Natural killer cell (primary cell): Measurements from ENCODE around the gene INTS1. TPM values are rescaled to one million over a fixed set of nuclear protein-coding genes. Genes with fewer than 3 reads are reported as not detected.
A peak's percentile ranks its signal among the peaks of the same experiment; 100 is the strongest.

Source experiments
- ATAC-seq, 3 donors: fragments of 150-1000 bp in 2 of 3; fragments of 200-7000 bp in 1 of 3; cut with Tn5 transposase; 1 replicate in 1 of 3; 2 replicates in 2 of 3; pipeline ENCODE4 v1.10.0; 2021; ENCODE audit warnings: mild to moderate bottlenecking in 2 of 3, moderate library complexity in 2 of 3
- DNase-seq, 2 donors: peaks; one replicate each; pipeline versions ENCODE4 v3.0.0 to v3.0.0-alpha.2; 2013 to 2021; ENCODE audit warnings: mixed read lengths in 1 of 2
- H3K27ac ChIP-seq: one replicate; pipeline ENCODE4 v1.5.1; 2013; ENCODE audit warnings: mild to moderate bottlenecking, low read length
- H3K27me3 ChIP-seq: one replicate; pipeline ENCODE4 v1.6.1; 2013; ENCODE audit warnings: low read length; ENCODE audit not compliant: control insufficient read depth, insufficient read depth
- H3K36me3 ChIP-seq: one replicate; pipeline ENCODE4 v1.6.1; 2013; ENCODE audit warnings: low read length; ENCODE audit not compliant: control insufficient read depth, insufficient read depth
- H3K4me1 ChIP-seq: one replicate; pipeline ENCODE4 v1.6.1; 2013; ENCODE audit warnings: low read length; ENCODE audit not compliant: control insufficient read depth, insufficient read depth
- H3K4me3 ChIP-seq: one replicate; pipeline ENCODE4 v1.5.1; 2013; ENCODE audit warnings: low read length
- H3K9me3 ChIP-seq: one replicate; pipeline ENCODE4 v1.6.1; 2013; ENCODE audit warnings: low read length; ENCODE audit not compliant: control insufficient read depth, insufficient read depth
- H3K27ac Mint-ChIP-seq, 2 donors: one replicate each; pipeline ENCODE4 v1.8.0; 2022; ENCODE audit warnings: mild to moderate bottlenecking in 2 of 2, mixed read lengths in 2 of 2, moderate library complexity in 1 of 2
- H3K27me3 Mint-ChIP-seq, 2 donors: one replicate each; pipeline ENCODE4 v1.8.0; 2022; ENCODE audit warnings: low read depth in 2 of 2, mixed read lengths in 2 of 2
- H3K36me3 Mint-ChIP-seq: one replicate; pipeline ENCODE4 v1.8.0; 2022; ENCODE audit warnings: mixed read lengths
- H3K4me1 Mint-ChIP-seq, 2 donors: one replicate each; pipeline ENCODE4 v1.8.0; 2022; ENCODE audit warnings: mixed read lengths in 2 of 2
- H3K4me3 Mint-ChIP-seq: one replicate; pipeline ENCODE4 v1.8.0; 2022; ENCODE audit warnings: mild to moderate bottlenecking, moderate library complexity, mixed read lengths
- H3K9me3 Mint-ChIP-seq, 2 donors: one replicate each; pipeline ENCODE4 v1.8.0; 2022; ENCODE audit warnings: mixed read lengths in 2 of 2
- WGBS: methylation state at CpG from one replicate; pipeline ENCODE4 v1.1.7; 2013; ENCODE audit warnings: missing lambda C conversion rate; ENCODE audit not compliant: insufficient coverage; 5-methylcytosine and 5-hydroxymethylcytosine counted together
- intact Hi-C: fragments of 100-400 bp; cut with micrococcal nuclease; formaldehyde crosslinking; loops from one replicate; pipeline ENCODE4 v1.14.2; 2022
- total RNA-seq, 4 donors: library from RNA; stranded (reverse); fragments of 120-200 nt in 1 of 4; gene quantifications; one replicate each; pipeline versions ENCODE4 v1.2.3 to v1.2.4, GENCODE V29; 2013 to 2022
- TF ChIP-seq, protein P1 (sequence below): fragments of 200-600 bp; IDR thresholded peaks from one replicate; pipeline ENCODE4 v1.8.0; 2022; ENCODE audit warnings: antibody characterized with exemption

The INTS1 gene
- total RNA-seq, 3 donors from 2014 or later (not counting 1 experiment from before 2014, with no cell fraction given), result 92.7 to 115 (median 111) TPM

DNA sequence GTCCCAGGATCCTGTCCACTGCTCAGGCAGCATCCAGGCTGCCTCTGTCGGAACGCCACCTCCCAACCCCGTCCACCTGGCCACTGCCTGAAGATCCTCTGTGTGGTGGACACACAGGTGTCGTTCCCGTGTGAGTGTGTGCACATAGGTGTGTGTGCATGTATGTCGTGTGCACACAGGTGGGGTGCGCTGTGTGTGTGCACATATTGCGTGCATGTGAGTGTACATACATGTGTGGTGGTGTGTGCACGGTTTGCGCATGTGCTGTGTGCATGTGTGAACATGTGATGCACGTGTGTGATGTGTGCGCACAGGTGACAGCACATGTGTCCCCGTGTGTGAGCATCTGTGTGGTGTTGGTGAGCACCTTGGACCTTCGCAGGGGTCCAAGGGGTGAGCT is 44.8 kb upstream of the INTS1 start:
- WGBS, result 87% methylated on average over 14 of the region's 14 CpGs
- Mint-ChIP-seq H3K36me3 (no peaks in the 10 kb centered on the region), H3K4me1 (peaks cover 0 to 9% of the 10 kb centered on the region in 2 donors), H3K27me3 (no peaks in the 10 kb centered on the region), H3K9me3 (no peaks in the 10 kb centered on the region), H3K4me3 (no peak overlapping the region), H3K27ac (peak overlapping the region in 1 of 2 donors; percentile 36)
- Histone ChIP-seq H3K4me1 (no peaks in the 10 kb centered on the region), H3K36me3 (peaks cover 5% of the 10 kb centered on the region), H3K27ac (no peak overlapping the region), H3K27me3 (no peaks in the 10 kb centered on the region), H3K4me3 (no peak overlapping the region), H3K9me3 (no peaks in the 10 kb centered on the region)
- DNase-seq (no peak), ATAC-seq (no peak)
- TF ChIP-seq, protein P1, sequence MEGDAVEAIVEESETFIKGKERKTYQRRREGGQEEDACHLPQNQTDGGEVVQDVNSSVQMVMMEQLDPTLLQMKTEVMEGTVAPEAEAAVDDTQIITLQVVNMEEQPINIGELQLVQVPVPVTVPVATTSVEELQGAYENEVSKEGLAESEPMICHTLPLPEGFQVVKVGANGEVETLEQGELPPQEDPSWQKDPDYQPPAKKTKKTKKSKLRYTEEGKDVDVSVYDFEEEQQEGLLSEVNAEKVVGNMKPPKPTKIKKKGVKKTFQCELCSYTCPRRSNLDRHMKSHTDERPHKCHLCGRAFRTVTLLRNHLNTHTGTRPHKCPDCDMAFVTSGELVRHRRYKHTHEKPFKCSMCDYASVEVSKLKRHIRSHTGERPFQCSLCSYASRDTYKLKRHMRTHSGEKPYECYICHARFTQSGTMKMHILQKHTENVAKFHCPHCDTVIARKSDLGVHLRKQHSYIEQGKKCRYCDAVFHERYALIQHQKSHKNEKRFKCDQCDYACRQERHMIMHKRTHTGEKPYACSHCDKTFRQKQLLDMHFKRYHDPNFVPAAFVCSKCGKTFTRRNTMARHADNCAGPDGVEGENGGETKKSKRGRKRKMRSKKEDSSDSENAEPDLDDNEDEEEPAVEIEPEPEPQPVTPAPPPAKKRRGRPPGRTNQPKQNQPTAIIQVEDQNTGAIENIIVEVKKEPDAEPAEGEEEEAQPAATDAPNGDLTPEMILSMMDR, result no peak
- intact Hi-C loops, result no loop called here

DNA sequence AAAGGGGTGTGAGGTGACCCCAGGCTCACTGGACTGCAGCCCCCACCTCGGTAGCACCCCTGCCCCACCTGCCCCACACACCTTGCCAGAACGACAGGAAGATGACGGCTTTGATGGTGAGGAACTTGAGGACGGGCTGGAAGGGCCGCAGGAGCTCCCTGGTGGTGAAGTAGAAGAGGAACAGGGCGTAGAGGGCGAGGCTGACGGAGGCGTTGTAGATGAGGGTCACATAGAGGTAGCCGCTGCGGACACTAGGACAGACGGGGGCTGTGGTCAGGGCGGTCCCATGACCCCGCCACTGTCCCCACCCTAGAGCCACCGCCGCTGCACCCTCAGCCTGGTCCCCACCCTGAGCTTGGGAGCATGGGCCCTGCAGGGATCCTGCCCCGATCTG is 44.2 kb upstream of the INTS1 start:
- Histone ChIP-seq H3K36me3 (peaks cover 5% of the 10 kb centered on the region), H3K27ac (no peak overlapping the region), H3K4me3 (no peak overlapping the region), H3K4me1 (no peaks in the 10 kb centered on the region), H3K27me3 (no peaks in the 10 kb centered on the region), H3K9me3 (no peaks in the 10 kb centered on the region)
- intact Hi-C loops, result no loop called here
- H3K27ac Mint-ChIP-seq, result peak overlapping the region in 1 of 2 donors; percentile 36
- ATAC-seq, result peak in 1 of 3 donors; percentile 18
- TF ChIP-seq, protein P1, result no peak
- H3K36me3 Mint-ChIP-seq, result no peaks in the 10 kb centered on the region
- H3K4me1 Mint-ChIP-seq, result peaks cover 0 to 9% of the 10 kb centered on the region in 2 donors
- DNase-seq, result no peak
- 73% methylated on average over 17 of the region's 17 CpGs for WGBS
- H3K4me3 Mint-ChIP-seq, result no peak overlapping the region
- H3K27me3 Mint-ChIP-seq, result no peaks in the 10 kb centered on the region
- no peaks in the 10 kb centered on the region for H3K9me3 Mint-ChIP-seq

DNA sequence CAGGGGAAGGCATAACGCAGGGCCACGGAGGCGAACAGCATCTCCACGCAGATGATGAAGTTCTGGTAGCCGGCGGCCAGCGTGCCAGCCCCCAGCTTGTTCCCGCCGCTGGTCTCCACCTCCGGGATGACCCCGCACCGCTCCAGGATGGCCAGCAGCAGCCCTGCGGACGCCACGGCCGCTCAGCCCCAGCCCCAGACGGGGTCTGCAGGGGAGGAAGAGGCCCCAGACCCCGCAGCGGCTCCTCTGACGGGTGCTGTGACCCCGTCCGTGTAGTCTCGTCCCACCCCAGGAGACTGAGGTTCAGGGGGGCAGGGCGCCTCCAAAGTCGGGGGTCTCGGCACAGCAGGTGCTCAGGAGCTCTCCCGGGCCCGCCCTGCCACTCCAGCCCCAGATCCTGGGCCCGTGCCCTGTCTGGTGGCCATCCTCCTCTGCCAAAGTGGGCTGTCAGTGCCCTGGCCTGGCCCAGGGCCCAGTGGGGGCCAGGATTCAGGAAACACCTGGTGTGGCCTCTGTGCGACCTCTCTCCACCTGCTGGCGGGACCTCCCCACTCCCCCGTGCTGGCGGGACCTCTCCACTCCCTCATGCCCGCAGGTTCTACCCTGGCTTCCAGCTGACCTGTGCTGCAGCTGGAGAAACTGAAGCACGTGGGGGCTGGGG is 43.7 kb upstream of the INTS1 start:
- H3K36me3 ChIP-seq, result peaks cover 5% of the 10 kb centered on the region
- no peak overlapping the region for H3K4me3 ChIP-seq
- Mint-ChIP-seq H3K9me3 (no peaks in the 10 kb centered on the region), H3K27me3 (no peaks in the 10 kb centered on the region), H3K4me1 (peaks cover 0 to 9% of the 10 kb centered on the region in 2 donors), H3K4me3 (no peak overlapping the region), H3K36me3 (no peaks in the 10 kb centered on the region), H3K27ac (peak overlapping the region in 1 of 2 donors; percentile 36)
- DNase-seq, result no peak
- ATAC-seq, result no peak
- TF ChIP-seq, protein P1, result no peak
- intact Hi-C loops, result no loop called here
- H3K27me3 ChIP-seq, result no peaks in the 10 kb centered on the region
- H3K27ac ChIP-seq, result no peak overlapping the region
- 85% methylated on average over 34 of the region's 35 CpGs for WGBS
- H3K4me1 ChIP-seq, result no peaks in the 10 kb centered on the region
- no peaks in the 10 kb centered on the region for H3K9me3 ChIP-seq
